SK-N-DZ (cell line): Measurements from ENCODE around the gene SLC8A1. TPM values are rescaled to one million over a fixed set of nuclear protein-coding genes. Genes with fewer than 3 reads are reported as not detected.

Experiments
- DNase-seq: peaks from one replicate; pipeline ENCODE4 v3.0.0-alpha.2; 2015; ENCODE audit warnings: low spot score
- polyA plus RNA-seq, 2 experiments: library from polyadenylated mRNA; depleted of rRNA; stranded (reverse); fragments of >200 nt; gene quantifications; 2 replicates each; pipeline ENCODE4 v1.2.3, GENCODE V29; 2014

SLC8A1 gene
- polyA plus RNA-seq (2014; cell fraction: cytosol; rRNA removed): 18.0 and 25.8 TPM in 2 replicates
- 13.8 and 16.7 TPM in 2 replicates for polyA plus RNA-seq (2014; cell fraction: nucleus; rRNA removed)

GRCh38 chr2:40451918-40452605 is at the start of gene SLC8A1:
SLC8A1 (minus strand) TSS chr2:40452090.
- DNase-seq: peak; percentile 59

- no peak for DNase-seq
Observed at GRCh38 chr2:40499437-40499836, 47.5 kb upstream of the SLC8A1 start.

GRCh38 chr2:40497251-40497859 is 45.5 kb upstream of the SLC8A1 start:
- no peak for DNase-seq

GRCh38 chr2:40489678-40489960 is 37.7 kb upstream of the SLC8A1 start:
- DNase-seq: no peak

GRCh38 chr2:40488927-40489677 is 37.2 kb upstream of the SLC8A1 start:
- no peak for DNase-seq

- DNase-seq: peak; percentile 38
Observed at GRCh38 chr2:40488101-40488601, 36.3 kb upstream of the SLC8A1 start.

- no peak for DNase-seq
Observed at GRCh38 chr2:40487602-40488001, 35.7 kb upstream of the SLC8A1 start.

- DNase-seq: no peak
Observed at GRCh38 chr2:40485854-40486253, 34.0 kb upstream of the SLC8A1 start.

GRCh38 chr2:40485318-40485717 is 33.4 kb upstream of the SLC8A1 start:
- no peak for DNase-seq

GRCh38 chr2:40483549-40484243 is 31.8 kb upstream of the SLC8A1 start:
- DNase-seq: no peak

GRCh38 chr2:40480596-40480995 is 28.7 kb upstream of the SLC8A1 start:
- DNase-seq: no peak

- DNase-seq: no peak
Observed at GRCh38 chr2:40480073-40480472, 28.2 kb upstream of the SLC8A1 start.

- DNase-seq: no peak
Observed at GRCh38 chr2:40477361-40477760, 25.5 kb upstream of the SLC8A1 start.

- no peak for DNase-seq
Observed at GRCh38 chr2:40476436-40476835, 24.5 kb upstream of the SLC8A1 start.

- DNase-seq: no peak
Observed at GRCh38 chr2:40474306-40474705, 22.4 kb upstream of the SLC8A1 start.

- no peak for DNase-seq
Observed at GRCh38 chr2:40471866-40472265, 20.0 kb upstream of the SLC8A1 start.

GRCh38 chr2:40470822-40471813 is 19.2 kb upstream of the SLC8A1 start:
- DNase-seq: no peak

- DNase-seq: no peak
Observed at GRCh38 chr2:40466935-40467572, 15.2 kb upstream of the SLC8A1 start.

- DNase-seq: no peak
Observed at GRCh38 chr2:40466332-40466906, 14.5 kb upstream of the SLC8A1 start.

- no peak for DNase-seq
Observed at GRCh38 chr2:40463112-40463511, 11.2 kb upstream of the SLC8A1 start.
